ENCODE data around the gene CHRNB2. TPM values are rescaled to one million over a fixed set of nuclear protein-coding genes. Genes with fewer than 3 reads are reported as not detected.

Gene CHRNB2, protein sequence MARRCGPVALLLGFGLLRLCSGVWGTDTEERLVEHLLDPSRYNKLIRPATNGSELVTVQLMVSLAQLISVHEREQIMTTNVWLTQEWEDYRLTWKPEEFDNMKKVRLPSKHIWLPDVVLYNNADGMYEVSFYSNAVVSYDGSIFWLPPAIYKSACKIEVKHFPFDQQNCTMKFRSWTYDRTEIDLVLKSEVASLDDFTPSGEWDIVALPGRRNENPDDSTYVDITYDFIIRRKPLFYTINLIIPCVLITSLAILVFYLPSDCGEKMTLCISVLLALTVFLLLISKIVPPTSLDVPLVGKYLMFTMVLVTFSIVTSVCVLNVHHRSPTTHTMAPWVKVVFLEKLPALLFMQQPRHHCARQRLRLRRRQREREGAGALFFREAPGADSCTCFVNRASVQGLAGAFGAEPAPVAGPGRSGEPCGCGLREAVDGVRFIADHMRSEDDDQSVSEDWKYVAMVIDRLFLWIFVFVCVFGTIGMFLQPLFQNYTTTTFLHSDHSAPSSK
- total RNA-seq = under 1 TPM in 4 of 7 donors, not detected in 3; 0.08 to 0.25 (median 0.23) TPM
- polyA plus RNA-seq = under 1 TPM; 0.04 to 0.08 TPM
- long read RNA-seq, donor 1 = 0 reads
- long read RNA-seq, donor 2 = 0 reads
- long read RNA-seq, donor 3, full-length matches to known transcripts = 1 of 1 reads
- long read RNA-seq, donor 3, partial matches to known transcripts = 0 of 1 reads
- long read RNA-seq, donor 3, other reads (novel, unspliced or antisense) = 0 of 1 reads

DNA sequence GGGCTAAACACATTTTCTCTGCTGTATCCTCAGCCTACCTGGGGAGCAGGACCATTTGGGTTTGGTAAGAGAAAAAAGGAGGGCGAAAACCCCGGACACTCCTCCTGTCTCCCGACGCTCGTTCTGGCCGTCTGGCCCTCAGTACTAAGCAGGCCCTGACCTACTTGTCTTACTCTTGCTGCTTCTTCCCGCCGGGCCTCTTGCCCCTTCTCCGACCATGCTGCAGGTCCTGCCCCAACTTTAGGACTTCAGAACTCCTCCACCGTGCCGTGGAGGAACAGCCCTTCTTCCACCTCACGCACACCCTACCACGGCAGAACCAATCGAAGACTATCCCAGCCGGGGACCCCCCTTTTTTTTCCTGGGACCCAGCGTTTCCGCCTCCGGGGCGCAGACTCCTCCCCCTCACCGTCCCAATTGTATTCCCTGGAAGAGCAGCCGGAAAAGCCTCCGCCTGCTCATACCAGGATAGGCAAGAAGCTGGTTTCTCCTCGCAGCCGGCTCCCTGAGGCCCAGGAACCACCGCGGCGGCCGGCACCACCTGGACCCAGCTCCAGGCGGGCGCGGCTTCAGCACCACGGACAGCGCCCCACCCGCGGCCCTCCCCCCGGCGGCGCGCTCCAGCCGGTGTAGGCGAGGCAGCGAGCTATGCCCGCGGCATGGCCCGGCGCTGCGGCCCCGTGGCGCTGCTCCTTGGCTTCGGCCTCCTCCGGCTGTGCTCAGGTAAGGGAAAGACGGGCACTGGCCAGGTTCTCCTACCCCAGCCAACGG, at the start of gene CHRNB2:
Gene CHRNB2, plus strand, starts transcription at position 393 of the 771 bp plus-strand sequence. Its CDS starts 267 bp downstream, at position 660.
- intact Hi-C loops (cut with DNase I) = loop anchor here in 2 of 4 donors (5.0 to 10.0 kb wide), 3 partner anchors 297 to 487 kb away; partner anchors contain the start of gene ADAM15 (in 1 of the 2)
- Histone ChIP-seq H3K4me1 (ENCODE audit: insufficient read depth) (peaks cover 6% of the 10 kb centered on the region), H3K27ac (no peak within 1 kb of the TSS), H3K9me3 (no peaks in the 10 kb centered on the region), H3K27me3 (no peaks in the 10 kb centered on the region), H3K4me3 (no peak within 1 kb of the TSS), H3K36me3 (no peaks in the 10 kb centered on the region)
- TF ChIP-seq POLR2A (IDR thresholded peaks at IDR 0.05) = no peak
- no peak for TF ChIP-seq CTCF (IDR thresholded peaks at IDR 0.05)
- TF ChIP-seq EP300 (IDR thresholded peaks at IDR 0.05) = no peak
- DNase-seq = peak; percentile 63 to 87 (median 77)
- 2 to 4% (median 2%) methylated on average over 53 of the region's 53 CpGs for WGBS, 3 donors

GRCh38 chr1:154519591-154519991, 48.0 kb upstream of the CHRNB2 start:
- no peak overlapping the region for H3K4me3 ChIP-seq
- no peaks in the 10 kb centered on the region for H3K4me1 ChIP-seq (ENCODE audit: insufficient read depth)
- no peaks in the 10 kb centered on the region for H3K9me3 ChIP-seq
- H3K27me3 ChIP-seq = no peaks in the 10 kb centered on the region
- intact Hi-C loops (cut with DNase I) = no loop called here
- TF ChIP-seq POLR2A (IDR thresholded peaks at IDR 0.05) (no peak), EP300 (IDR thresholded peaks at IDR 0.05) (no peak), CTCF (IDR thresholded peaks at IDR 0.05) (no peak)
- no peak overlapping the region for H3K27ac ChIP-seq
- WGBS, 3 donors = 66 to 74% (median 69%) methylated on average over 9 of the region's 9 CpGs
- no peak for DNase-seq
- no peaks in the 10 kb centered on the region for H3K36me3 ChIP-seq

- Histone ChIP-seq H3K27ac (no peak overlapping the region), H3K4me3 (no peak overlapping the region), H3K27me3 (no peaks in the 10 kb centered on the region), H3K9me3 (no peaks in the 10 kb centered on the region), H3K36me3 (no peaks in the 10 kb centered on the region), H3K4me1 (ENCODE audit: insufficient read depth) (no peaks in the 10 kb centered on the region)
- 38 to 48% (median 42%) methylated on average over 3 of the region's 3 CpGs for WGBS, 3 donors
- intact Hi-C loops (cut with DNase I) = no loop called here
- TF ChIP-seq EP300 (IDR thresholded peaks at IDR 0.05) (no peak), CTCF (IDR thresholded peaks at IDR 0.05) (no peak), POLR2A (IDR thresholded peaks at IDR 0.05) (no peak)
- DNase-seq = no peak
Observed at GRCh38 chr1:154520333-154520732, 47.2 kb upstream of the CHRNB2 start.

- Histone ChIP-seq H3K27me3 (no peaks in the 10 kb centered on the region), H3K9me3 (no peaks in the 10 kb centered on the region), H3K4me3 (no peak overlapping the region), H3K4me1 (ENCODE audit: insufficient read depth) (no peaks in the 10 kb centered on the region), H3K27ac (no peak overlapping the region), H3K36me3 (no peaks in the 10 kb centered on the region)
- 48 to 64% (median 55%) methylated on average over 3 of the region's 3 CpGs for WGBS, 3 donors
- no peak for DNase-seq
- intact Hi-C loops (cut with DNase I) = no loop called here
- TF ChIP-seq POLR2A (IDR thresholded peaks at IDR 0.05) (no peak), EP300 (IDR thresholded peaks at IDR 0.05) (no peak), CTCF (IDR thresholded peaks at IDR 0.05) (no peak)
Observed at GRCh38 chr1:154521695-154522094, 45.9 kb upstream of the CHRNB2 start.

Data from ovary (tissue), 10 donors.